Brain pericyte (primary cell): ENCODE results near the gene FPGS.
A peak's percentile ranks its signal among the peaks of the same experiment; 100 is the strongest.
"Not testable (repeated sequence)": the region's sequence is repeated elsewhere in the genome, so short reads cannot be mapped to it uniquely, and the experiment has no call there.

ENCODE experiments used
- DNase-seq: peaks from one replicate; pipeline ENCODE4 v3.0.0-alpha.2; 2012; ENCODE audit warnings: low read depth, low spot score

Gene FPGS, protein sequence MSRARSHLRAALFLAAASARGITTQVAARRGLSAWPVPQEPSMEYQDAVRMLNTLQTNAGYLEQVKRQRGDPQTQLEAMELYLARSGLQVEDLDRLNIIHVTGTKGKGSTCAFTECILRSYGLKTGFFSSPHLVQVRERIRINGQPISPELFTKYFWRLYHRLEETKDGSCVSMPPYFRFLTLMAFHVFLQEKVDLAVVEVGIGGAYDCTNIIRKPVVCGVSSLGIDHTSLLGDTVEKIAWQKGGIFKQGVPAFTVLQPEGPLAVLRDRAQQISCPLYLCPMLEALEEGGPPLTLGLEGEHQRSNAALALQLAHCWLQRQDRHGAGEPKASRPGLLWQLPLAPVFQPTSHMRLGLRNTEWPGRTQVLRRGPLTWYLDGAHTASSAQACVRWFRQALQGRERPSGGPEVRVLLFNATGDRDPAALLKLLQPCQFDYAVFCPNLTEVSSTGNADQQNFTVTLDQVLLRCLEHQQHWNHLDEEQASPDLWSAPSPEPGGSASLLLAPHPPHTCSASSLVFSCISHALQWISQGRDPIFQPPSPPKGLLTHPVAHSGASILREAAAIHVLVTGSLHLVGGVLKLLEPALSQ

DNA sequence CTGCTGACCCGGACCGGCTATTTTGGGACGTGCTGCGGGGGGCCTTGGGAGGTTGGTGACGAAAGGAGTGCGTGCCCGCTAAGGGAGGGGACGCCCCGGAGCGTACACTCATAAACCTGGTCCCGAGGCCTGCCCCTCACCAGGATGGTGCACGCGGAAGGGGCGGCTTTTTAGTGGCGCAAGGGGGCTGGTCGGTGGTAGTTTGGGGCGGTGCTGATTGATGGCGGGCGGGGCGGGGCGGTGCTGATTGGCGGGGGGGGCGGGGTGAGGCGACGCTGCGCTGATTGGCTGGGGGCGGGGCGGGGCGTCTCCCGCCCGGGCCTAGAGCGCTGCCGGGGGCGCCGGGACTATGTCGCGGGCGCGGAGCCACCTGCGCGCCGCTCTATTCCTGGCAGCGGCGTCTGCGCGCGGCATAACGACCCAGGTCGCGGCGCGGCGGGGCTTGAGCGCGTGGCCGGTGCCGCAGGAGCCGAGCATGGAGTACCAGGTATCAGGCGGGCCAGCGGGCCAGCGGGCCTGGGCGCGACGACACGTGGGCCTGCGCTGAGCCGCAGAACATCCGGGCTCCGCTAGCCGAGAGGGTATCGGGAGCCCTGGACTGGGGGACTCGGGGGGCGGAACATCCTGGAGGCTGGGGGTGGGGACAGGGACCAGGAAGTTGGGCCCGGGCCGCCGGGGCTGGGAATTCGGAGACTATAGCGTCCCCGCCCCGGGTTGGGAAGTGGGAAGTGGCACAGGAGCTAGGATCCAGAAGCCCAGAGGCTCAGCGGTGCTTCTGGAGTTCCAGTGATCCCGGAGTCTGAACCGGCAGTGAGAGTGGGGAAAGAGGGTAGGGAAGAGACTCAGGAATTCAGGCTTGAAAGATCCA, at the start of gene FPGS:
Gene FPGS (plus strand): TSS at position 307 of the 868 bp plus-strand sequence. CDS start 43 bp downstream, at position 350.
- DNase-seq, result peak; percentile 60

DNA sequence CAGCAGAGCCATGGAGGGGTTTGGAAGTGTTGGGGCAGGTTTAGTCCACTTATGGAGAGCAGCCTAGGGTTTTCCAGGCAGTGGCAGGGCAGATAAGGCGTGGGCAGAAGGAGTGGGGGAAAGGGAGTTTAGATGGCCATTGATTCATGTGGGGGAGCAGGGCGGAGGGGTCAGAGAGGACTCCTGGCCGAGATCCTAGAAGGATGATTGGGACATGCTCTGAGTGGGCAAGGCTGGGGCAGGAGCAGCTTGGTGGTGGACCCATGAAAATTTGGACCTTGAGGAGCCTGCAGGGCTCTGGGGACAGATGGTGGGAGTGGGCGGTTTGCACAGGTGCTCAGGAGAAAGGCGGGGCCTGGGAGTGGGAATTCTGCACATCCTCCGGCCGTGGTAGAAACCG, 49.5 kb upstream of the FPGS start:
- DNase-seq, result no peak

GRCh38 chr9:127753622-127754021, 49.1 kb upstream of the FPGS start:
- DNase-seq, result no peak

- DNase-seq, result no peak
These were observed 48.3 kb upstream of the FPGS start for GRCh38 chr9:127754099-127755060.

- DNase-seq, result no peak
These were observed 47.3 kb upstream of the FPGS start for GRCh38 chr9:127755061-127756060.

DNA sequence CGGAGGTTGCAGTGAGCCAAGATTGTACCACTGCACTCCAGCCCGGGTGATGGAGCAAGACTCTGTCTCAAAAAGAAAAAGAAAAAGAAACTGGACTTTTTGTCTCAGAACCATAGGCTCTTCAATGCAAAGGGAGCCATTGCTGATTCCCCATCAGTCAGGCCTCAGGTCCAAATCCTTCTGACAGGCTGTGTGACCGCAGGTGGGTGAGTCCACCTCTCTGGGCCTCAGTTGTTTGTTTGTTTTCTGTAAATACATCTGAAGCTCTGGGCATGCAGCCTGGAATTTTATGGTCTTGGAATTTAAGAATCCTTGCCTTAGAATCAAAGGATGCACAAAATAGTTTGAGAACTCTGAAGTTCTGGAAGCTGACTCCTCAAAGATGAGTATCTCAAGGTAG, 46.4 kb upstream of the FPGS start:
- no peak for DNase-seq

GRCh38 chr9:127756776-127757175, 45.9 kb upstream of the FPGS start:
- not testable (repeated sequence) for DNase-seq

DNA sequence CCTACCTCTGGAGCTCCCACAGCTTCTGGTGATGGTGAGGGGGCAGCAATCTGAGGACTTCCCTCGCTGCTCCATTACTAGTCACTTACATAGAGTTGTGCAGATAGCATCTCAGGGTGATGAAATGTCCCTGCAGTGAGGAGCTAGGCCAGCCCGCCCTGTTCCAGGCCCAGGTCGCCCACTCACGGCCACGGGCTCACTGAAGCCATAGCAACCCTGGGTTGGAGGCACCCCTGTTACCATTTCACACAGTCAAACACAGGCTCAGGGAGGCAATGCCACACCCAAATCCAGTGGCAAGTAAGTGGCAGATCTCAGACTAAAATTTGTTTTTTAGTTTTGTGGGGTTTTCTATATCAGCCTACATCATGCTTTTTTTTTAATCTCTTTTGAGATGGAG, 43.8 kb upstream of the FPGS start:
- DNase-seq, result no peak

DNA sequence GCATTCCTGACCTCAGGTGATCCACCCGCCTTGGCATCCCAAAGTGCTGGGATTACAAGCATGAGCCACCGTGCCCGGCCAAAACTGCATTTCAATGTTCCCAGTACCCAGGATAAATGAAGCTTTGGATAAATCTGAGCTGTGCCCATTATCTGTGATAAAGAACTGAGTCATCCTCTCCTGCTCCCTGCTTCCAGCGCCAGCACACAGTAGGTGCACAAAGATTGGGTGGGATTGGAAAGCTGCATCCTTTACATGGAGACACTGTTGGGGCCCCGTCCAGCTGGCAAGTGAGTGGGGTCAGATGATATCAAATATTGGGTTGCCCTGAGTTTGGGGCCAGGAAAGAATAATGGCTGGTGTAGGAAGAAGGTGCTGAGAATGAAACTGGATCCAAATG, 41.6 kb upstream of the FPGS start:
- DNase-seq, result no peak

DNA sequence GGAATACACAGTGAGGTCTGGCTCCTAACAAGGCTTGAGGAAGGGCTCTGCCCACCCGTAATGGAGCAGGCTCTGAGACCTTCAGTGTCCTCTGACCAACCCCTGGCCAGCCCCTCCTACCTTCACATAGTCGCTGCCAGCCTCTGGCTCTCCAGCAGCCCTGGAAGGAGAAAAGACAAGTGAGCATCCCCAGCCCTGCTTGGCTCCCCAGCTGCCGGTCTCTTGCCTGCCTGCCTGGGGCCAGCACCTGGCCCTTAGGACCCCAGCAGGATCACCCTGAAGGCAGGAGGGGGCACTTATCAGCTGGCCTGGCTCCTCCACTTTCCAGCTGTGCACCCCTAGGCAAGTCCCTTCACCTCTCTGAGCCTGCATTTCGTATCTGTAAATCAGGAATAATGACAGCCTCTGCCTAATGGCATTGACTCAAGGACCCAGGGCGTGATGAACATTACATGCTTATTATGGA, 41.2 kb upstream of the FPGS start:
- no peak for DNase-seq

- DNase-seq, result no peak
These were observed 40.5 kb upstream of the FPGS start for GRCh38 chr9:127762111-127762676.

- no peak for DNase-seq
These were observed 38.7 kb upstream of the FPGS start for GRCh38 chr9:127763918-127764384.

DNA sequence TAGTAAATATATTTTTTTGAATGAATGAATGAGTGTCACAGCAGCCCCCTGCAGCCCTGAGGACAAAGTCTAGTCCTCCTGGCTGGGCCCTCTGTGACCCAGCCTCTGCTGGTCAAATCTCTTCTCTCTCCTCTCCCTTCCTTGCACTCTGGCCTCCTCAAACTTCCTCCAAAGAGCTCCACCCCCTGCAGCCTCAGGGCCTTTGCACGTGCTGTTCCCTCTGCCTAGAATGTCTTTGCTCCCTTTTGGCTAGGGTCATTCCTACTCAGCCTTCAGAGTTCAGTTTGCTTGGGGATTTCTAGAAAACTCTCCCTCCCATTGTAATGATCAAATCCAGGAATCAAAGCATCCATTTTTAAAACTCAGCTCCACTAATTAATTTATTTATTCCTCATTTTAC, 37.3 kb upstream of the FPGS start:
- DNase-seq, result no peak

- DNase-seq, result no peak
These were observed 35.3 kb upstream of the FPGS start for GRCh38 chr9:127767410-127767809.

DNA sequence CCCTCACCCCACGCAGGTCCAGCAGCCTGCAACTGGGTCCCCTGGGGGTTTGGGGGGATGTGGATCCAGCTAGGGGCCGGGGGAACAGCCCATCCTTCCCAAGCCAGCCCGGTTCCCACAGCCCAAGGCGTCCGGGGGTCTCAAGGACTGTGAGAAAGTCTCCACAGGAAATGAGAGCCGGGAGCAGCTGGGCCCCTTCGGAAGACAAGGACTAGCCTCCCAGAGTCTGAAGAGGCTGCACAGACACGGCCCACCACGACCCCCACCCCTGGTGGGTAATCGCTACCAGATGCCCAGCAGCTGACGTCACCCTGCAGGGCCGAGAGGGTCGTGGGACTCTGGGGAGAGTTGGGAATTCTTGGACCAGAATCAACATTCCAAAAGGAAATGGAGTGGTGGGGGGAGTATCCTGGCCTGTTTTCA, 34.8 kb upstream of the FPGS start:
- DNase-seq, result peak; percentile 83

GRCh38 chr9:127768698-127769097, 34.0 kb upstream of the FPGS start:
- no peak for DNase-seq

GRCh38 chr9:127769101-127769500, 33.6 kb upstream of the FPGS start:
- no peak for DNase-seq

DNA sequence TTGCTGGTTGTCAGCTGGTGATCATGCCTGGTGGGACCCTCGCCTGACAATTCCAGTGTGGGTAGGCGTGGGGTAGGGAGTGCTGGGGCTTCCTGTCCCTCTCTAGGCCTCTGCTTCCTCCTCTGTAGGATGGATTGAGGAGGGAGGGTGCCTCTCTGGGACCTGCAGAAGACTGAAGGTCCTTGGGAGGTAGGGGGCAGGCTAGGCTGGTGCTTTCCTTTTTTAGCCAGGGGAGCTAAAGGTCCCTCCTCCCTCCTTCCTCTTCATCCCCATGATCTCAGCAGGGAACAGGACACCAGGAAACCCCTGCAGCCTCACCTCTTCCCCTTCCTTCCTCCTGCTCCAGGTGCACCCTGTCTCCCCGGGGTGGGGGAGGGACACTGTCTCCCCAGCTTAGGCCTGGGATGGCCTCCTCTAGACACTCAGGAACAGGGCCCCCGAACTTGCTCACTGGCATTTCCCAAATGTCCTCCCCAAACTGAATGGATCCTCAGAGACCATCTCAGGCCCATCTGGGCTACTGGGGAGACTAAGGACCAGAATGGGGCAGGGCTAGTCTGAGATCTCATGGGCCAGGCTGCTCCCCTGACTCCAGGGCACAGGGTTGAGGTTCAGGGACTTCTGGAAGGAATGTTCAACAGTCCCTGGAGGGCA, 32.6 kb upstream of the FPGS start:
- no peak for DNase-seq

DNA sequence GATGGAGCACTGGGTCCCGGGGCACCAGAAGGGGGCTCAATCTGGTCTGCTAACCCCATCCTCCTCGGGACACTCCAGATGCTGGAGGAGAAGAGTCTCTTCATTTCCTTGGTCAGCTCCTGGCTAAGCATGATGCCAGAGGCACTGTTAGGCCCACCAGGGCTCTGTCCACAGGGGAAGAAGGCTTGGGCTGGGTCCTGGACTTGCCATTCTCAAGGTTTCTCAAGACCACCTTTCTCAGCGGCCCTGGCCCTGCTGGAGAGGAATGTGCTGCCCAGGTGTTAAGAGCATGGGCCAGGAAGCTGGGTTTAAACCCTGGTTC, 32.1 kb upstream of the FPGS start:
- no peak for DNase-seq
